Esophagus muscularis mucosa (tissue), 4 donors: ENCODE data around the gene AFG1L. TPM values are rescaled to one million over a fixed set of nuclear protein-coding genes. Genes with fewer than 3 reads are reported as not detected.

ENCODE experiments used
- DNase-seq: peaks from one replicate; pipeline ENCODE4 v3.0.0-alpha.2; 2017; ENCODE audit errors: extremely low spot score
- H3K27ac ChIP-seq, 4 donors: fragments of 200-600 bp; sonication (generic); replicated peaks in 1 of 4; 1 replicate in 3 of 4; 2 replicates in 1 of 4; pipeline ENCODE4 v1.5.1; 2016 to 2019; ENCODE audit warnings: mild to moderate bottlenecking in 1 of 4
- H3K27me3 ChIP-seq, 4 donors: fragments of 200-600 bp; sonication (generic); one replicate each; pipeline versions ENCODE4 v1.5.1 to v1.6.0; 2016 to 2019
- H3K36me3 ChIP-seq, 4 donors: fragments of 200-600 bp; sonication (generic); one replicate each; pipeline ENCODE4 v1.5.1; 2016 to 2019
- H3K4me1 ChIP-seq, 4 donors: fragments of 200-600 bp; sonication (generic); one replicate each; pipeline ENCODE4 v1.5.1; 2016 to 2019
- H3K4me3 ChIP-seq, 4 donors: fragments of 200-600 bp; sonication (generic); 1 replicate in 2 of 4; 2 replicates in 2 of 4; pipeline ENCODE4 v1.5.1; 2016 to 2019; ENCODE audit warnings: mild to moderate bottlenecking in 4 of 4, moderate library complexity in 1 of 4
- H3K9me3 ChIP-seq, 4 donors: fragments of 200-600 bp; sonication (generic); 1 replicate in 3 of 4; 2 replicates in 1 of 4; pipeline ENCODE4 v1.5.1; 2016 to 2019
- EP300 ChIP-seq: sonication (generic); formaldehyde crosslinking; IDR thresholded peaks from one replicate; pipeline ENCODE4 v1.6.1; 2017; ENCODE audit warnings: antibody characterized with exemption
- POLR2A ChIP-seq: fragments of 450-650 bp; IDR thresholded peaks from one replicate; pipeline ENCODE4 v1.6.1; 2017; ENCODE audit warnings: antibody characterized with exemption, moderate library complexity, mild to moderate bottlenecking, low read depth
- POLR2AphosphoS5 ChIP-seq, 2 donors: sonication (generic); formaldehyde crosslinking; IDR thresholded peaks; one replicate each; pipeline ENCODE4 v1.6.1; 2017; ENCODE audit warnings: antibody characterized with exemption in 2 of 2
- WGBS: methylation state at CpG from one replicate; pipeline ENCODE4 v1.1.5; 2018; 5-methylcytosine and 5-hydroxymethylcytosine counted together
- intact Hi-C: fragments of 100-400 bp; cut with DNase I; formaldehyde crosslinking; loops from one replicate; pipeline ENCODE4 v1.15.1; 2023
- total RNA-seq, 4 donors: library from RNA; depleted of rRNA; stranded (reverse); fragments of >200 nt; gene quantifications; one replicate each; pipeline versions ENCODE4 v1.1.0 to v1.2.1, GENCODE V29; 2016
- TF ChIP-seq, protein P1 (sequence below), 3 experiments: fragments of 200-600 bp in 2 of 3; fragments of 450-650 bp in 1 of 3; sonication (generic) in 2 of 3; IDR thresholded peaks; one replicate each; pipeline ENCODE4 v1.5.1; 2017 to 2019; ENCODE audit warnings: antibody characterized with exemption in 3 of 3, mild to moderate bottlenecking in 2 of 3, moderate library complexity in 1 of 3

AFG1L gene
- total RNA-seq, 4 donors from 2014 or later = 1.5 to 5.4 (median 3.3) TPM

DNA sequence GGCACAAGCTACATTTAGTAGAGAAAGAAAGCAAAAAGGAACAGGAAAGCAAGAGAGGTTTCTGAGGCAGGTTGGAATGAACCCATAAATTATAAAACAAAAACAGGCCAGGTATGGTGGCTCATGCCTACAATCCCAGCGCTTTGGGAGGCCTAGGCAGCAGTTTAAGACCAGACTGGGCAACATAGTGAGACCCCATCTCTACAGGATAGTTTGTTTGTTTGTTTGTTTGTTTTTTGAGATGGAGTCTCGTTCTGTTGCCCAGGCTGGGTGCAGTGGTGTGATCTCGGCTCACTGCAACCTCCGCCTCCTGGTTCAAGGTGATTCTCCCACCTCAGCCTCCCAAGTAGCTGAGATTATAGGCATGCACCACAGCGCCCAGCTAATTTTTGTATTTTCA lies 49.0 kb downstream of the AFG1L start:
- H3K4me1 ChIP-seq = no peaks in the 10 kb centered on the region
- no peaks in the 10 kb centered on the region for H3K36me3 ChIP-seq
- no peaks in the 10 kb centered on the region for H3K9me3 ChIP-seq
- H3K27me3 ChIP-seq = no peaks in the 10 kb centered on the region
- WGBS = 98% methylated on average over 5 of the region's 5 CpGs
- no peak overlapping the region for H3K4me3 ChIP-seq
- no peak for TF ChIP-seq EP300
- TF ChIP-seq, protein P1, sequence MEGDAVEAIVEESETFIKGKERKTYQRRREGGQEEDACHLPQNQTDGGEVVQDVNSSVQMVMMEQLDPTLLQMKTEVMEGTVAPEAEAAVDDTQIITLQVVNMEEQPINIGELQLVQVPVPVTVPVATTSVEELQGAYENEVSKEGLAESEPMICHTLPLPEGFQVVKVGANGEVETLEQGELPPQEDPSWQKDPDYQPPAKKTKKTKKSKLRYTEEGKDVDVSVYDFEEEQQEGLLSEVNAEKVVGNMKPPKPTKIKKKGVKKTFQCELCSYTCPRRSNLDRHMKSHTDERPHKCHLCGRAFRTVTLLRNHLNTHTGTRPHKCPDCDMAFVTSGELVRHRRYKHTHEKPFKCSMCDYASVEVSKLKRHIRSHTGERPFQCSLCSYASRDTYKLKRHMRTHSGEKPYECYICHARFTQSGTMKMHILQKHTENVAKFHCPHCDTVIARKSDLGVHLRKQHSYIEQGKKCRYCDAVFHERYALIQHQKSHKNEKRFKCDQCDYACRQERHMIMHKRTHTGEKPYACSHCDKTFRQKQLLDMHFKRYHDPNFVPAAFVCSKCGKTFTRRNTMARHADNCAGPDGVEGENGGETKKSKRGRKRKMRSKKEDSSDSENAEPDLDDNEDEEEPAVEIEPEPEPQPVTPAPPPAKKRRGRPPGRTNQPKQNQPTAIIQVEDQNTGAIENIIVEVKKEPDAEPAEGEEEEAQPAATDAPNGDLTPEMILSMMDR (IDR thresholded peaks at IDR 0.05) = no peak
- no peak for TF ChIP-seq POLR2AphosphoS5 (IDR thresholded peaks at IDR 0.05)
- no peak for TF ChIP-seq POLR2A
- no peak for DNase-seq
- intact Hi-C loops = no loop called here
- H3K27ac ChIP-seq = no peak overlapping the region

- 88% methylated on average over 5 of the region's 5 CpGs for WGBS
- H3K9me3 ChIP-seq = no peaks in the 10 kb centered on the region
- no peak overlapping the region for H3K27ac ChIP-seq
- intact Hi-C loops = no loop called here
- no peak overlapping the region for H3K4me3 ChIP-seq
- DNase-seq = no peak
- no peaks in the 10 kb centered on the region for H3K36me3 ChIP-seq
- TF ChIP-seq POLR2AphosphoS5 (IDR thresholded peaks at IDR 0.05) = no peak
- TF ChIP-seq POLR2A = no peak
- no peak for TF ChIP-seq EP300
- TF ChIP-seq, protein P1 (IDR thresholded peaks at IDR 0.05) = no peak
- H3K4me1 ChIP-seq = no peaks in the 10 kb centered on the region
- no peaks in the 10 kb centered on the region for H3K27me3 ChIP-seq
Measured at GRCh38 chr6:108348655-108349349, 53.9 kb downstream of the AFG1L start.

DNA sequence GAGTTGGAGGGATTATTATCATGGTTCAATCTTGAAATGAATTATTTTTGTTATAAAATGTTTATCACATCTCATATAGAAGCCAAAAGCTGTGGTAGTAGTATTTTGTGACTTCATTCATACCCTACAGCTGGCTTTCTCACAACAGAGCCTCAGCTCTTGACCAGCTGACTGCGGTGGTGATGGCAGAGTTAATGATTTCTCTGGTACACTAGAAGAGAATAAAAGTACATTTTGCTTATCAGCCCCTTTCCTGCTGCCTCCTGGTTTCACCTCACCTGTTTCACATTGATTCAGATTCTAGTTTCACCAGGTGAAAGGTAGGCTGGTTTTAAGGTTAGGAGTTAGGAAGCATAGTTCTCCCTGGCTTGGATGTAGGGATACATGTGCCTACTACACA lies 55.7 kb downstream of the AFG1L start:
- TF ChIP-seq, protein P1 (IDR thresholded peaks at IDR 0.05) = no peak
- TF ChIP-seq POLR2AphosphoS5 (IDR thresholded peaks at IDR 0.05) (no peak), POLR2A (no peak), EP300 (no peak)
- no peaks in the 10 kb centered on the region for H3K4me1 ChIP-seq
- no peaks in the 10 kb centered on the region for H3K9me3 ChIP-seq
- no peaks in the 10 kb centered on the region for H3K36me3 ChIP-seq
- no peaks in the 10 kb centered on the region for H3K27me3 ChIP-seq
- DNase-seq = no peak
- intact Hi-C loops = no loop called here
- 94% methylated on average over 1 of the region's 1 CpG for WGBS
- no peak overlapping the region for H3K27ac ChIP-seq
- H3K4me3 ChIP-seq = no peak overlapping the region

DNA sequence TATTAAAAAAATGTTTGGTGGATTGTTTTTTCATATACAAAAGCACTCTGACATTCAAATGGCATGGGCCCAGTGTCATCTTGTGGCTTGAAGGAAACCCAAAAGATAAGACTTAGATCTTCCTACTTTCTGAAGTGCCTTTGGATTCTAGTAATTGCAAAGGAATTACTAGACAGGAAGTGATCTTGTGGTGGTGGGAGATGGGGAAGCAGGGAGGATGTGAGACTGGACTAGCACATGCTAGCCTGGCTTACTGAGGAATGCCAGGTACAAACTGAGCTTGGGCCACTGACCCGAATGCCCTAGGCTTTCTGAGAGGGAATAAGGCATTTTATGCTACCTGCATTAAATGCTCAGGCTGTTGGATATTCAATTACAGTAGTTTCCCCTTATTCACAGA lies 59.0 kb downstream of the AFG1L start:
- no peak for TF ChIP-seq EP300
- no peak for TF ChIP-seq POLR2A
- Histone ChIP-seq H3K36me3 (peaks cover 0 to 23% (median 10%) of the 10 kb centered on the region in 4 donors), H3K4me3 (no peak overlapping the region), H3K27ac (no peak overlapping the region), H3K4me1 (no peaks in the 10 kb centered on the region), H3K27me3 (no peaks in the 10 kb centered on the region), H3K9me3 (no peaks in the 10 kb centered on the region)
- intact Hi-C loops = no loop called here
- WGBS = 71% methylated on average over 1 of the region's 1 CpG
- DNase-seq = no peak

GRCh38 chr6:108355120-108355519 lies 60.3 kb downstream of the AFG1L start:
- Histone ChIP-seq H3K27me3 (no peaks in the 10 kb centered on the region), H3K4me1 (no peaks in the 10 kb centered on the region), H3K36me3 (peaks cover 0 to 23% (median 11%) of the 10 kb centered on the region in 4 donors), H3K27ac (no peak overlapping the region), H3K4me3 (no peak overlapping the region), H3K9me3 (no peaks in the 10 kb centered on the region)
- WGBS = 64% methylated on average over 2 of the region's 2 CpGs
- intact Hi-C loops = no loop called here
- no peak for DNase-seq
- TF ChIP-seq, protein P1 (IDR thresholded peaks at IDR 0.05) = no peak
- TF ChIP-seq POLR2A (no peak), EP300 (no peak)
